Measurements from ENCODE around the gene GREB1. TPM values are rescaled to one million over a fixed set of nuclear protein-coding genes. Genes with fewer than 3 reads are reported as not detected.

GREB1 gene
- 0.17 and 0.30 TPM in 2 replicates for total RNA-seq

DNA sequence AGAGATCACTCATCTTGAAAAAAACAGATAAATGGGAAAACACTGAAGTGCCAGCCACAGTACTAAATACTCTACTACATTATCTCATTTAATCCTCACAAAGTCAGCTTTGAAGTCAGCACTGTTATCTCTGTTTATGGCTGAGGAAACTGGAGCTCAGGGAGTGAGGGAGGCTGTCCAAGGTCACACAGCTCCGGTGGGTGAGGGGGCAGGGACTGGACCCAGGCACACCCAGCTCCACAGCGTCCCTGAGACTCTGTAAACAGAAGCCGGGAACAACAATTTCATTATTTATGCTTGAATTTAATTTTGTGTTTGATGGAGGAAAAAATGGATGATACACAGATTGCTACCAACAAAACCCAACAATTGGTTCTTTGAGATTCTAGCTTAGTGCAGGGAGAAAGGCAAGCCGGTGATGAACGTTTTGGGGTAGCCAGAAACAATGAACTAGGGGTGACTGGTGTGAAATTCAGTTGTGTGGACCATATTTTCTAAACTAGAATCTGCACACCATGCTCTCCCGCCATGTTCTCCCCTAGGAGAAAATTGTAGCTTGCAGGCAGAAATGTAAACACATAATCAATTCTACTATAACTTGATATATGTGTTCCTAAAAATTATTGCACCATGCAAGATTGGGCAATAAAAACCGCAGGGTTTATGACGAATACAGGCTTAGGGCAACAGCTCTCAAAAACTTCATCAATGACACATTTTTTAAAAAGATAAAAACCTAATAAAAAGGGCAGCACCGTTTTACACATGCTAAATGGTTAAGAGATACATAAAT is at the start of gene GREB1:
TSS of gene GREB1 (plus strand) at position 768 of the 793 bp plus-strand sequence. CDS start 22,570 bp downstream, outside the sequence.

DNA sequence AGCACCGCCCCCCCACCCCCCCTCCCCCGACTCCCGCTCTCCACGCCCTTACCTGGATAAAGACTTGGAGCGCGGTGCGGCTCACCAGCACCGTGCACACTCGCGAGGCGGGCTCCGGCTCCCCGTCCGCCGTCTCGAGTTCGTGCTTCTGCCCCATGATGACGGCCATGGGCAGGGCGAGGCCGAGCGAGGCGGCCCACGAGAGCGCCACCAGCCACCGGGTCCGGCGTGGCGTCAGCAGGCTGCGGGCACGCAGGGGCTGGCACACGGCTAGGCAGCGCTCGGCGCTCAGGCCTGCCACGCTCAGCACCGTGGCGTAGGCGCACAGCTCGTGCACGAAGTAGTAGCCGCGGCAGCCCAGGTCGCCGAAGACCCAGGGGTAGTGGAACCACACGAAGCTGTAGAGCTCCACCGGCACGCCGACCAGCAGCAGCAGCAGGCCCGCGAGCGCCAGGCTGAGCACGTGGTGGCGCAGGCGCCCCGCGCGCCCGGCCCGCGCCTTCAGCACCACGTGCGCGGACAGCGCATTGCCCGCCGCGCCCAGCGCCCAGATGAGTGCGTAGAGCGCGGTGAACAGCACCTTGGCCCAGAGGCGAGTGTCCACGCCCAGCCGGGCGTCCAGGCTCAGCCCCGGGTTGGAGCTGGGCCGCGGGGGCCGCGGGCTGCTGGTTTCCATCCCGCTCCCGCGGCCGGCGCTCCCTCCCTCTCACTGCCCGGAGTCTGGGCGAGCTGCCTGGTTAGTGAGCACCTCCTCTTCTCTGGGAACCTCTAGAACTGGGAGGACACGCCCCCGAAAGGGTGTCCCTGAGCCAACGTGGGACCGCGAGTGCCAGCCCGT is 135.8 kb downstream of the GREB1 start, which contains the start of gene NTSR2:
TSS of gene NTSR2 (minus strand) at position 742 of the 838 bp plus-strand sequence. CDS start at position 676, 66 bp downstream.

Other genes starting within 250 kb of the GREB1 start
- 12.3 and 17.0 TPM in 2 replicates for gene ROCK2, start 189.4 kb upstream of the GREB1 start, total RNA-seq
- 5.2 and 8.2 TPM in 2 replicates for gene E2F6, start 67.9 kb upstream of the GREB1 start, total RNA-seq
- not detected in 2 replicates for gene NTSR2, start 136.2 kb downstream of the GREB1 start, total RNA-seq
- 61.8 and 67.4 TPM in 2 replicates for gene LPIN1, start 212.6 kb downstream of the GREB1 start, total RNA-seq

Data from bronchus fibroblast of lung (primary cell).